ENCODE results near the gene NRIP1. TPM values are rescaled to one million over a fixed set of nuclear protein-coding genes. Genes with fewer than 3 reads are reported as not detected.

Gene NRIP1
- total and polyA plus RNA-seq, 2 of the 13 experiments (the other 11 are each of a cell fraction or from before 2014, with no cell fraction given), result 21.0 to 69.0 TPM

- H3K79me2 ChIP-seq (ENCODE audit: insufficient read depth, low read length), result peaks cover 98% of the 10 kb centered on the region
Observed at GRCh38 chr21:14998784-14999183, 66.0 kb downstream of the NRIP1 start.

GRCh38 chr21:14998336-14998735 is 66.5 kb downstream of the NRIP1 start:
- peaks cover 98% of the 10 kb centered on the region for H3K79me2 ChIP-seq (ENCODE audit: insufficient read depth, low read length)
- no peaks in the 10 kb centered on the region for H3K9me3 ChIP-seq (ENCODE audit: low read length)
- no TSS peak for BruUV-seq (replicated peaks)
- intact Hi-C loops (cut with micrococcal nuclease; ENCODE audit: unreplicated experiment) (loop anchor here (5.0 kb wide), 1 partner anchor 69 kb away; no protein-coding TSS in a partner anchor), in situ Hi-C loops (cut with HindIII; ENCODE audit: extremely low pct_ligation_motif_present, low pct_unique_long_range_greater_than_20kb) (no loop called here)
- peak; percentile 16; the same call in 2 of the 3 replicates for ATAC-seq
- WGBS (ENCODE audit: low lambda C conversion rate), result 75% methylated on average over 3 of the region's 3 CpGs
- ChIA-PET CTCF (ENCODE audit: low intra/inter-chr PET ratio, low total read pairs) (no interaction called here), POLR2A (no interaction called here)
- H4K20me1 ChIP-seq (ENCODE audit: insufficient read depth, low read length), result peaks cover 57% of the 10 kb centered on the region
- H3K4me1 ChIP-seq (ENCODE audit: insufficient read depth, low read length), result peaks cover 72% of the 10 kb centered on the region
- no peak overlapping the region for H3K4me2 ChIP-seq (ENCODE audit: low read depth, low read length)
- no peak for FAIRE-seq
- H3K4me3 ChIP-seq (replicated peaks in 1 of 3; ENCODE audit: insufficient read depth in 1 of 3, low read depth in 2 of 3, low read length in 3 of 3), result no peak overlapping the region
- H3K9ac ChIP-seq (ENCODE audit: insufficient read depth, low read depth, low read length), result no peak overlapping the region
- DNase-seq (ENCODE audit: low spot score), result no peak
- no peaks in the 10 kb centered on the region for H3K27me3 ChIP-seq (ENCODE audit: control insufficient read depth in 1 of 2, insufficient read depth in 2 of 2, low read length in 2 of 2)
- TF ChIP-seq ATF3 (CRISPR knock-in tag; IDR thresholded peaks at IDR 0.05) (no peak), ZNF30 (CRISPR knock-in tag; IDR thresholded peaks at IDR 0.05) (no peak), POLR2AphosphoS5 (IDR thresholded peaks at IDR 0.05; ENCODE audit: low read depth, low read length) (no peak), HOMEZ (CRISPR knock-in tag; IDR thresholded peaks at IDR 0.05; ENCODE audit: low read depth) (peak; percentile 41; the same call in 1 of the 2 replicates), MED13 (CRISPR knock-in tag; IDR thresholded peaks at IDR 0.05) (no peak), AGO2 (optimal IDR thresholded peaks at IDR 0.05; ENCODE audit: low read depth, low read length) (peak; percentile 24), ATF7-NPFF (CRISPR knock-in tag; IDR thresholded peaks at IDR 0.05; ENCODE audit: low read depth) (no peak), ZNF484 (CRISPR knock-in tag; IDR thresholded peaks at IDR 0.05; ENCODE audit: borderline replicate concordance, low read depth) (no peak)
- H3K36me3 ChIP-seq (replicated peaks in 1 of 2; ENCODE audit: control insufficient read depth in 1 of 2, insufficient read depth in 2 of 2, low read length in 2 of 2), result peaks cover 3 to 21% of the 10 kb centered on the region in 2 experiments
- no peak overlapping the region for H2AFZ ChIP-seq (ENCODE audit: low read length)
- H3K27ac ChIP-seq (ENCODE audit: extremely low read length, insufficient read depth, low read length), result peak overlapping the region; percentile 6

More at GRCh38 chr21:14998784-14999183, 66.0 kb downstream of the NRIP1 start:
- Histone ChIP-seq H3K4me1 (ENCODE audit: insufficient read depth, low read length) (peaks cover 77% of the 10 kb centered on the region), H3K27me3 (ENCODE audit: control insufficient read depth in 1 of 2, insufficient read depth in 2 of 2, low read length in 2 of 2) (no peaks in the 10 kb centered on the region), H2AFZ (ENCODE audit: low read length) (no peak overlapping the region), H3K4me3 (replicated peaks in 1 of 3; ENCODE audit: insufficient read depth in 1 of 3, low read depth in 2 of 3, low read length in 3 of 3) (no peak overlapping the region), H3K9ac (ENCODE audit: insufficient read depth, low read depth, low read length) (no peak overlapping the region), H3K4me2 (ENCODE audit: low read depth, low read length) (no peak overlapping the region), H3K27ac (ENCODE audit: extremely low read length, insufficient read depth, low read length) (peak overlapping the region; percentile 6), H3K9me3 (ENCODE audit: low read length) (no peaks in the 10 kb centered on the region), H3K36me3 (replicated peaks in 1 of 2; ENCODE audit: control insufficient read depth in 1 of 2, insufficient read depth in 2 of 2, low read length in 2 of 2) (peaks cover 3 to 24% of the 10 kb centered on the region in 2 experiments), H4K20me1 (ENCODE audit: insufficient read depth, low read length) (peaks cover 61% of the 10 kb centered on the region)
- intact Hi-C loops (cut with micrococcal nuclease; ENCODE audit: unreplicated experiment), result loop anchor here (5.0 kb wide), 1 partner anchor 69 kb away; no protein-coding TSS in a partner anchor
- DNase-seq (ENCODE audit: low spot score) (no peak), ATAC-seq (peak; percentile 55), FAIRE-seq (no peak)
- CTCF ChIA-PET (ENCODE audit: low intra/inter-chr PET ratio, low total read pairs), result no interaction called here
- in situ Hi-C loops (cut with HindIII; ENCODE audit: extremely low pct_ligation_motif_present, low pct_unique_long_range_greater_than_20kb), result no loop called here
- 77% methylated on average over 4 of the region's 4 CpGs for WGBS (ENCODE audit: low lambda C conversion rate)
- no TSS peak for BruUV-seq (replicated peaks)
- POLR2A ChIA-PET, result no interaction called here
- TF ChIP-seq CEBPG (CRISPR knock-in tag; IDR thresholded peaks at IDR 0.05) (no peak), ZNF225 (CRISPR knock-in tag; IDR thresholded peaks at IDR 0.05) (no peak), ZNF121 (CRISPR knock-in tag; IDR thresholded peaks at IDR 0.05) (0 out of 2 replicates have a peak, but pooled peaks have one; percentile 35), PREB (CRISPR knock-in tag; IDR thresholded peaks at IDR 0.05) (no peak), HNF4A (CRISPR knock-in tag; IDR thresholded peaks at IDR 0.05) (peak; percentile 28; the same call in 1 of the 2 replicates), ZNF496 (CRISPR knock-in tag; IDR thresholded peaks at IDR 0.05; ENCODE audit: insufficient replicate concordance) (no peak), POGZ (CRISPR knock-in tag; IDR thresholded peaks at IDR 0.05) (0 out of 2 replicates have a peak, but pooled peaks have one; percentile 28), HNF4G (IDR thresholded peaks at IDR 0.05; ENCODE audit: borderline replicate concordance, low read depth, low read length) (0 out of 2 replicates have a peak, but pooled peaks have one; percentile 19), HNF4G (CRISPR knock-in tag; IDR thresholded peaks at IDR 0.05; ENCODE audit: borderline replicate concordance, low read depth) (no peak), ZNF768 (CRISPR knock-in tag; IDR thresholded peaks at IDR 0.05) (no peak), ZNF260 (CRISPR knock-in tag; IDR thresholded peaks at IDR 0.05; ENCODE audit: borderline replicate concordance, low read depth) (no peak), ZMYM4 (CRISPR knock-in tag; IDR thresholded peaks at IDR 0.05) (peak; percentile 37; the same call in 1 of the 2 replicates)

Measured in HepG2 (cell line).